ENCODE data around the gene C9orf50.
A peak's percentile ranks its signal among the peaks of the same experiment; 100 is the strongest.

C9orf50 gene

DNA sequence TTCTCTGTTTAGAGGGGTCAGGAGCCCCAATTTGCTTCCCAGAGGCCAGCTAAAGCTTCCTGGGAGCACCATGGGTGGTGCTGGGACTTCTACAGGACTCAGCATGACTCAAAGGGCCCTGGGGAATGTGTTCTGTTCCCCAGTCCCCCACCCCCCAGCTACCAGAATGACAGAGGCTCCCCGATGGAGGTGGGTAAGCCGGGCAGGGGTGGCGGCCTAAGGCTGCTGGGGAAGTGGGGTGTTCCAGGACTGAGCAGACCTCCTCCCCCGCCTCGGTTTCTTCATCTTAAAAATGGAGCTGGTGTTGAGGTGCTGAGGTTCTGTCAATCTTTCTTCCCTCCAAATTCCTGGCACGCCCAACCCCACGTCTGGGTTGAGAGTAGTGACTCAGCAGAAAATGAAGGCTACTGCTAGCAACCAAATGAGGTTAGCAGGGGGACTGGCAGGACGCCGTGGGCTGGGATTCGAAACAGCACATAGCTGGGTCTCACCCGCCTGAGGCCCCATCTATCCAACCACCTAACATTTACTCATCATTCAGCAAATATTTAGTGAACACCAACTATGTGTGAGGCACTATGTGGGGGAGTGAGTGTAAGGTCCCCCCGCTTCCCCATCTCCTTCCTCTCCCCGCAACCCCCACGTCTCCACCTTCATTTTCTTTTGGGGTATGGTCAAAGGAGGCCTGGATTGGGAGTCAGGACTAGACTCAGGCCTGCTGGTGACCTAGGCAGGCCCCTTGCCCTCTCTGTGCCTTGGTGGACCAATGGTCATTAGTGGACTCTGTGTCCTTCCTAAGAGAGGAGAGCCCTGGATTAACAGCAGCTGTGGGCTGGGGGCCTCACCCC, 50.2 kb downstream of the C9orf50 start:
- no peak for DNase-seq (ENCODE audit: extremely low read depth, insufficient read length)
- TF ChIP-seq, protein P1, sequence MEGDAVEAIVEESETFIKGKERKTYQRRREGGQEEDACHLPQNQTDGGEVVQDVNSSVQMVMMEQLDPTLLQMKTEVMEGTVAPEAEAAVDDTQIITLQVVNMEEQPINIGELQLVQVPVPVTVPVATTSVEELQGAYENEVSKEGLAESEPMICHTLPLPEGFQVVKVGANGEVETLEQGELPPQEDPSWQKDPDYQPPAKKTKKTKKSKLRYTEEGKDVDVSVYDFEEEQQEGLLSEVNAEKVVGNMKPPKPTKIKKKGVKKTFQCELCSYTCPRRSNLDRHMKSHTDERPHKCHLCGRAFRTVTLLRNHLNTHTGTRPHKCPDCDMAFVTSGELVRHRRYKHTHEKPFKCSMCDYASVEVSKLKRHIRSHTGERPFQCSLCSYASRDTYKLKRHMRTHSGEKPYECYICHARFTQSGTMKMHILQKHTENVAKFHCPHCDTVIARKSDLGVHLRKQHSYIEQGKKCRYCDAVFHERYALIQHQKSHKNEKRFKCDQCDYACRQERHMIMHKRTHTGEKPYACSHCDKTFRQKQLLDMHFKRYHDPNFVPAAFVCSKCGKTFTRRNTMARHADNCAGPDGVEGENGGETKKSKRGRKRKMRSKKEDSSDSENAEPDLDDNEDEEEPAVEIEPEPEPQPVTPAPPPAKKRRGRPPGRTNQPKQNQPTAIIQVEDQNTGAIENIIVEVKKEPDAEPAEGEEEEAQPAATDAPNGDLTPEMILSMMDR (IDR thresholded peaks at IDR 0.05; ENCODE audit: insufficient read depth, low read length, poor library complexity, severe bottlenecking), result no peak
- Histone ChIP-seq H3K27me3 (replicated peaks; ENCODE audit: control insufficient read depth, insufficient read depth, low read length) (peaks cover 2% of the 10 kb centered on the region; the same call in 1 of the 2 replicates), H3K36me3 (ENCODE audit: control insufficient read depth, insufficient read depth, low read length) (no peaks in the 10 kb centered on the region), H3K4me3 (replicated peaks; ENCODE audit: low read depth, low read length) (no peak overlapping the region)

DNA sequence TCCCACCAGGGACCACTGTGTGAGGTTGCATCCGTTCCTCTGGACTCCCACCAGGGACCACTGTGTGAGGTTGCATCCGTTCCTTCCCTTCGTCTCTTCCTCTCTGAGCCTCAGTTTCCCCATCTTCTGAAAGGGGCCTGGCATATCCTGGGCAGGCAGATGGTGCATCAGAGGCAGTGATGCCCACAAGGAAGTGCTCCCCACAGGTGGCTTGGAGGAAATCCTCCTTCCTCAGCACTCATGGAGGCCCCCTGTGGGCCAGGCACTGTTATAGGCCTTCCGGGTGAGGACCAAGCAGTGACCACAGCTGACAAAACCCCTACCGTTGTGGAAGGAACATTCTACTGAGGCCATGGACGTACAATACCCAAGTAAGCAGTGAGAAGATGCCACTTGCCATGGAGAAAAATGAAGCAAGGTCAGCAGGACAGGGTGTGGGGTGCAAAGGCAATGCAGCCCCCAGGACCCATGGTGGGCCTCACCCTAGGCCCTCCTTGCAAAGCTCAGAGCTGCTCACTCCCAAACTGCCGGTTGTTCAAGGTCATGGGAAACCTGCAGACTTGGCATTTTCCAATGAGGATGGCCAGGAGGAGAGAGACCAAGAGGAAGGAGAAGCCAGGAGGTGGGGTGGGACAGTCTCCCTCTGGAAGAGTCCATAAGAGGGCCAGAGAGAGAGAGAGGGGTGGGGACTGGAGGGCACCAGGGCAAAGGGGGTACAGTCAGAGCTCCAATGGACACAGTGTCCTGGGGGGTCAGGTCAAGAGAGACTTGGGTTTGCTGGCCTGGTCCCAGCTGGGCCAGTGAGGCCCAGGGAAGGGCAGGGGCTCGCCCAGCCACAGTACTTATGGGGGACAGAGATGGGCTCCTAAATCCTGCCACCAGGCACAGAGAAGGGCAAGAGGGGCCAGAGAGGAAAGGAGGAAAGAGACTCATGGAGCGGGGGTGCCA, 51.1 kb downstream of the C9orf50 start:
- no peak overlapping the region for H3K4me3 ChIP-seq (replicated peaks; ENCODE audit: low read depth, low read length)
- H3K27me3 ChIP-seq (replicated peaks; ENCODE audit: control insufficient read depth, insufficient read depth, low read length), result peaks cover 2% of the 10 kb centered on the region
- no peak for DNase-seq (ENCODE audit: extremely low read depth, insufficient read length)
- TF ChIP-seq, protein P1 (IDR thresholded peaks at IDR 0.05; ENCODE audit: insufficient read depth, low read length, poor library complexity, severe bottlenecking), result peak; percentile 22
- H3K36me3 ChIP-seq (ENCODE audit: control insufficient read depth, insufficient read depth, low read length), result no peaks in the 10 kb centered on the region

DNA sequence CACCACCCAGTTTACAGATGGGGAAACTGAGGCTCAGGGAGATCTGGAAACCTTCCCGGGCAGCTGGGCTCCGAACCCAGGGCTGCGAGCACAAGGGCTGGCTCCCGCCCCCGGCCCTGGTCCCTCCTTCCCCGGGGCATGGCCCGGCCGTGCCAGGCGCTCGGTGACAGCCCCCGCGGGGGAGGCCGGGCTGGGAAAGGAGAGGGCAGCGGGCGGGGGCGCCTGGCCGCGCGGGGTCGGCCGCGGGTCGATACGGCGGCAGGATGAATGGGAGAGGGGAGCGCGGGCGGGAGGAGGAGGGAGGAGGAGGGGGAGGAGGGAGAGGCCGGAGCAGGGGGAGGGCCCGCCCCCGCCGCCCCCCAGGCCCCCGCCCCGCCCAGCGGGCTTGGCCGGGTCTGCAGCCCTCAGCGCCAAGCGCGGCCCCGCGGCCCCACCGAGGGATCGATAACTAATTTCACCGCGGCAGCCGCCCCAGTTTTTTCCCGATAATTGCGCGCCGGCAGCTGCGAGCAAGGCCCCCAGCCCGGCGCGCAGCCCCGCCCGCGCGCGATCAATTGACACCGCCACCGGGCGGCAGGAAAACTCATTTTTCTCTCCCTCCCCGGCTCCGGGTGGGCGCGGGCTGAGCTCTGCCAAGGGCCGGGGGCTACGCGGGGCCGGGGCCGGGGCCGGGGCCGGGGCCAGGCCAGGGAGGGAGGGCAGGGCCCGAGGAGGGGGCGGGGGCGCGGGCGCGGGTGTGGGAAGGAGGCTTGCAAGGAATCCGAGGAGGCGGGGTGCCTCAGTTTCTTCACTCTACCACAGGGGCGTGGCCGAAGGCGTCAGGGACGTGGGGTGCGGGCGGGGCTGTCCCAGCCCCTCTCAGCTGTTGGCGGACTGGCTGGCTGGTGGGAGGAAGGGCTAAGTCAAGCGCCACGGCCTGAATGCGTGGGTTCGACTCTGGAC, 52.1 kb downstream of the C9orf50 start:
- peaks cover 2% of the 10 kb centered on the region for H3K27me3 ChIP-seq (replicated peaks; ENCODE audit: control insufficient read depth, insufficient read depth, low read length)
- no peak for DNase-seq (ENCODE audit: extremely low read depth, insufficient read length)
- H3K36me3 ChIP-seq (ENCODE audit: control insufficient read depth, insufficient read depth, low read length), result no peaks in the 10 kb centered on the region
- H3K4me3 ChIP-seq (replicated peaks; ENCODE audit: low read depth, low read length), result no peak overlapping the region
- TF ChIP-seq, protein P1 (IDR thresholded peaks at IDR 0.05; ENCODE audit: insufficient read depth, low read length, poor library complexity, severe bottlenecking), result no peak

DNA sequence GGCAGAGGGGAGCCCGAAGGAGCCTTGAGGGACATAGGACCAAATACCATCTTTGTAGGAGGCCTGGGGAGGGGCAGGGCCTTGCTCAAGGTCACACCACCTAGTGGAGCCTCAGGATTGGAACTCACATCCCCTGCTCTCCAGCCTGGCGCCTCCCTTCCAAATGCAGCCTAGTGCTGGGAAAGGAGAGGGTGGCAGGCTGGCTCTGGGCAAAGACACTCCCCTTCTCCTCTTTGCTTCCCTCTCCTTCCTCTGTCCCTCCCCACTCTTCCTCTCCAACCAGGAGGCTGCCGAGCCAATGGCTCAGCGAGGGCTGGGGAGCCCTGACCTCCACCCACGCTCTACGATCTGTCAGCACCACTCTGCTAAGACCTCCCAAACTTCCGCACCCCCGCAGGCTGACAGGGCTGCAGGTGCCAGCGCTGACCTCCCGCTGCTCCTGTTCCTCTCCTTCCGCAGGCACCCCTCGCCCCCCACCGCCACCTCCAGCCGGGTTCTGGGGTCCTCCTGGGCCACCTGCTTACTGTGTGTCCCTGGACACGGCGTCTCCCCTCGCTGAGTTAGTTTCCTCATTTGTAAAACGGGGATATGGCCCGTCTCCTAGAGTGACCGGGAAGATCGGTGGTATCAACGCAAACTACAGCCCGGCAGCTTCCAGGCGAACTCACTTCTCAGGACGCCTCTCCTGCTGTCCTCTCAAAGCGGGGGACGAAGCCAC, 52.9 kb downstream of the C9orf50 start:
- Histone ChIP-seq H3K36me3 (ENCODE audit: control insufficient read depth, insufficient read depth, low read length) (no peaks in the 10 kb centered on the region), H3K27me3 (replicated peaks; ENCODE audit: control insufficient read depth, insufficient read depth, low read length) (peaks cover 2% of the 10 kb centered on the region), H3K4me3 (replicated peaks; ENCODE audit: low read depth, low read length) (no peak overlapping the region)
- no peak for DNase-seq (ENCODE audit: extremely low read depth, insufficient read length)
- TF ChIP-seq, protein P1 (IDR thresholded peaks at IDR 0.05; ENCODE audit: insufficient read depth, low read length, poor library complexity, severe bottlenecking), result no peak

DNA sequence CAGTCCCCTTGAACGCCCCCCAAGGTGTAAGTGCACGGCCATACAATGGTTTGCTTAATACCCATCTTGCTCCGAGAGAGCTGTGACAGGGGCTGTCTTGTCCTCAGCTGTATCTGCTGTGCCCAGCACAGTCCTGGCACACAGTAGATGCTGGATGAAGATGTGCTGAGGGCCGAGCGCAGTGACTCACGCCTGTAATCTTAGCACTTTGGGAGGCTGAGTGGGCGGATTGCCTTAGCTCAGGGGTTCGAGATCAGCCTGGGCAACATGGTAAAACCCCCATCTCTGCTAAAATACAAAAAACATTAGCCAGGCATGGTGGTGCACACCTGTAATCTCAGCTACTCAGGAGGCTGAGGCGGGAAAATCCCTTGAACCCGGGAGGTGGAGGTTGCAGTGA, 53.6 kb downstream of the C9orf50 start:
- Histone ChIP-seq H3K36me3 (ENCODE audit: control insufficient read depth, insufficient read depth, low read length) (no peaks in the 10 kb centered on the region), H3K4me3 (replicated peaks; ENCODE audit: low read depth, low read length) (no peak overlapping the region), H3K27me3 (replicated peaks; ENCODE audit: control insufficient read depth, insufficient read depth, low read length) (peaks cover 2% of the 10 kb centered on the region)
- TF ChIP-seq, protein P1 (IDR thresholded peaks at IDR 0.05; ENCODE audit: insufficient read depth, low read length, poor library complexity, severe bottlenecking), result no peak
- no peak for DNase-seq (ENCODE audit: extremely low read depth, insufficient read length)
